ENCODE measurements around the gene SAPCD1.

- TF ChIP-seq POLR2A (IDR thresholded peaks at IDR 0.05) (no peak), CTCF (IDR thresholded peaks at IDR 0.05) (peak in 3 of 4 experiments; percentile 15 to 55 (median 48)), POLR2AphosphoS5 (IDR thresholded peaks at IDR 0.05) (no peak)
These were observed 29.1 kb downstream of the SAPCD1 start for GRCh38 chr6:31791324-31792089.
